NB4 (cell line): Measurements from ENCODE around the gene HSPG2.

Experiments used
- DNase-seq: peaks from one replicate; pipeline ENCODE4 v3.0.0; 2010; ENCODE audit warnings: low read depth
- H3K4me3 ChIP-seq: one replicate; pipeline ENCODE4 v1.5.1; 2011; ENCODE audit warnings: mild to moderate bottlenecking, low read depth, low read length, moderate library complexity
- MYC ChIP-seq: IDR thresholded peaks from 2 replicates; pipeline ENCODE4 v1.6.1; 2011; ENCODE audit warnings: low read depth, low read length
- POLR2A ChIP-seq: IDR thresholded peaks from 2 replicates; pipeline ENCODE4 v1.6.1; 2011; ENCODE audit warnings: mild to moderate bottlenecking; ENCODE audit not compliant: insufficient read length; ENCODE audit errors: extremely low read depth
- TF ChIP-seq, protein P1 (sequence below): IDR thresholded peaks from one replicate; pipeline ENCODE4 v1.5.1; 2012; ENCODE audit warnings: low read depth, low read length
- TF ChIP-seq, protein P2 (sequence below): IDR thresholded peaks from 2 replicates; pipeline ENCODE4 v1.6.1; 2011; ENCODE audit warnings: low read depth, low read length

HSPG2 gene

DNA sequence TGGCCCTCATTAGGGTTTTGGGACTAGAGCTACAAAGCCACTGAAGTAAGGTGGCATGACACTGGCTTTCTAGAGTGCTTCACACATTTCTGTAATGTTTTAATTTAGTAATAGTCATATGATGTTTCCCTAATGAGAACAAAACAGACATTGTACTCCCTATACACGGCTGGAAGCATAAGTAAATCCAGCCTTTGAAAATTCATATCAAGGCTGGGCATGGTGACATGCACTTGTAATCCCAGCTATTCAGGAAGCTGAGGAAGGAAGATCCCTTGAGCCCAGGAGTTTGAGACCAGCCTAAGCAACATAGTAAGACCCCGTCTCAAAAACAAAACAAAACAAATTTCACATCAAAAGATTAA lies 161.6 kb downstream of the HSPG2 start:
- no peak for DNase-seq
- no peak overlapping the region for H3K4me3 ChIP-seq
- no peak for TF ChIP-seq POLR2A
- TF ChIP-seq, protein P1, sequence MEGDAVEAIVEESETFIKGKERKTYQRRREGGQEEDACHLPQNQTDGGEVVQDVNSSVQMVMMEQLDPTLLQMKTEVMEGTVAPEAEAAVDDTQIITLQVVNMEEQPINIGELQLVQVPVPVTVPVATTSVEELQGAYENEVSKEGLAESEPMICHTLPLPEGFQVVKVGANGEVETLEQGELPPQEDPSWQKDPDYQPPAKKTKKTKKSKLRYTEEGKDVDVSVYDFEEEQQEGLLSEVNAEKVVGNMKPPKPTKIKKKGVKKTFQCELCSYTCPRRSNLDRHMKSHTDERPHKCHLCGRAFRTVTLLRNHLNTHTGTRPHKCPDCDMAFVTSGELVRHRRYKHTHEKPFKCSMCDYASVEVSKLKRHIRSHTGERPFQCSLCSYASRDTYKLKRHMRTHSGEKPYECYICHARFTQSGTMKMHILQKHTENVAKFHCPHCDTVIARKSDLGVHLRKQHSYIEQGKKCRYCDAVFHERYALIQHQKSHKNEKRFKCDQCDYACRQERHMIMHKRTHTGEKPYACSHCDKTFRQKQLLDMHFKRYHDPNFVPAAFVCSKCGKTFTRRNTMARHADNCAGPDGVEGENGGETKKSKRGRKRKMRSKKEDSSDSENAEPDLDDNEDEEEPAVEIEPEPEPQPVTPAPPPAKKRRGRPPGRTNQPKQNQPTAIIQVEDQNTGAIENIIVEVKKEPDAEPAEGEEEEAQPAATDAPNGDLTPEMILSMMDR: no peak
- TF ChIP-seq MYC: no peak
- TF ChIP-seq, protein P2, sequence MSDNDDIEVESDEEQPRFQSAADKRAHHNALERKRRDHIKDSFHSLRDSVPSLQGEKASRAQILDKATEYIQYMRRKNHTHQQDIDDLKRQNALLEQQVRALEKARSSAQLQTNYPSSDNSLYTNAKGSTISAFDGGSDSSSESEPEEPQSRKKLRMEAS: no peak

DNA sequence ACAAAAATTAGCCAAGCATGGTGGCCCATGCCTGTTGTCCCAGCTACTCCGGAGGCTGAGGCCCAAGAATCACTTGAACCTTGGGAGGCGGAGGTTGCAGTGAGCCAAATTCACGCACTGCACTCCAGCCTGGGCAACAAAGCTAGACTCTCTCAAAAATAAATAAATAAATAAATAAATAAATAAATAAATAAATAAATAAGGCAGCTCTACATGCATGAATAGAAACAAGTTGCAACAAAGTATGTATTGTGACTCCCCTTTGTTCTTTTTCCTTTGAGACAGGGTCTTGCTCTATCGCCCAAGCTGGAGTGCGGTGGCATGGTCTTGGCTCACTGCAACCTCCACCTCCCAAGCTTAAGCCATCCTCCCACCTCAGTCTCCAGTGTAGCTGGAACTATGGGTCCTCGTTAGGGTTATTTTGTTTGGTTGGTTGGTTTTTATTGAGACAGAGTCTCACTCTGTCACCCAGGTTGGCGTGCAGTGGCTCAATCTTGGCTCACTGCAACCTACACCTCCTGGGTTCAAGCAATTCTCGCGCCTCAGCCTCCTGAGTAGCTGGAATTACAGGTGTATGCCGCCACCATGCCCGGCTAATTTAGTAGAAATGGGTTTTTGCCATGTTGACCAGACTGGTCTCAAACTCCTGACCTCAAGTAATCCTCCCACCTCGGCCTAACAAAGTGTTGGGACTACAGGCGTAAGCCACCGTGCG lies 162.1 kb downstream of the HSPG2 start:
- no peak for TF ChIP-seq MYC
- no peak for TF ChIP-seq POLR2A
- TF ChIP-seq, protein P2: no peak
- TF ChIP-seq, protein P1: no peak
- DNase-seq: no peak
- H3K4me3 ChIP-seq: no peak overlapping the region

DNA sequence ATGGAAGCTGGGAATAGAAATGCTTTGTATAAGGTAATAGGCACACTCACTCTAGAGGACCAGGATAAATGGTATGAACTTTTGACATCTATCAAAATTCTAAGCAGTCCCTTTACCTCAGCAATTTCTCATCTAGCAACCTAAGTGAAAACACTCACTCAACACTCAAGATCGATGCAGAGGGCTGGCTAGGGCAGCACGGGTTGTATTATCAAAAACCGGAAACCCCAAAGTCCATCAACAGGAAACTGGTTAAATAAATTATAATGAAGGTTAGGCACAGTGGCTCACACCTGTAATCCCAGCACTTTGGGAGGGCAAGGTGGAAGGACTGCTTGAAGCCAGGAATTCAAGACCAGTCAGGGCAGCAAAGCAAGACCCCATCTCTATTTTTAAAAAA lies 163.5 kb downstream of the HSPG2 start:
- no peak overlapping the region for H3K4me3 ChIP-seq

More for the DNA sequence above, 163.5 kb downstream of the HSPG2 start:
- no peak for TF ChIP-seq MYC
- no peak for TF ChIP-seq POLR2A
- TF ChIP-seq, protein P2: no peak
- TF ChIP-seq, protein P1: no peak
- DNase-seq: no peak
